HG03108 (cell line): Measurements from ENCODE around the gene TOGARAM2.

ENCODE experiments used
- ATAC-seq: cut with Tn5 transposase; IDR thresholded peaks from one replicate; pipeline ENCODE4 v1.9.1; 2021; ENCODE audit warnings: moderate library complexity; ENCODE audit not compliant: unreplicated experiment

TOGARAM2 gene

GRCh38 chr2:28981016-28981441 is at the start of gene TOGARAM2:
Gene TOGARAM2 (plus strand): TSS chr2:28981298. CDS start chr2:28994835, 13,537 bp downstream.
- no peak for ATAC-seq

DNA sequence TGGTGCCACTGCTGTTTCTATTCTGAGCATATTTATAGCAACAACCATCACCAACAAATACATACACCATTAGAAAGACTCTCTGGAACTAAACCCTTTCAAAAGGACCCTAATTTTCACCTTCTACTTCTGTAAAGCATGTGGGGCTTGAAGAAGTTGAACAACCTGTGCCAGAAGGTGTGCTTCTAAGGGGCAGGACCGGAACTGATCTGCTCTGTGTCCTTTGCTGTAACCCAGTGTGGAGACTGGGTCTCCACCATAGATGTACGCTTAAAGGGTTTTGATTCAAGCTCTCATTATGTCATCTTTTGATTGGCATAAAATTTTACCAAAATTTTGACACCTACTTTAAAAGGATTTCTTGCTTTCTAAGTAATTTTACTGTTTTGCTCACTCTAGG is 46.3 kb upstream of the TOGARAM2 start:
- ATAC-seq: no peak

- ATAC-seq: no peak
Observed at GRCh38 chr2:28941008-28941407, 40.1 kb upstream of the TOGARAM2 start.

- no peak for ATAC-seq
Observed at GRCh38 chr2:28944535-28945248, 36.4 kb upstream of the TOGARAM2 start.

DNA sequence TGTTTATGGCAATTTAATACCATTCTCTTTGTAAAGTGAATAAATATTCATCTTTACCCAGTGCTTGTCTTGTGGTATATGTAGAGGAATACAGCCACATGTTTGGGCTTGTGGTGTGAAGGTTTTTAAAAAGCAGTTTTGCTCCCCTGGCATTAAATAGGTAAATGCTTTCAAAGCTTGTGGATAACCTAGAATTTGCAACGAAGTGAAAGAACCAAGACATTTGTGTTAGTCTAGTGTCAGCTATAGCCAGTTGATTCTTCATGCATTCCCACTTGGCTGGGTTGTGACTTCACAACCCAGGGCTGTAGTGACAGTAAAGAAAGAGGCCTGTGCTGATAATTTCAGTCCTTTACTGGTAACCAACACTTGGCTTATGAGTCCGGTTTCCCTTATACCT is 32.9 kb upstream of the TOGARAM2 start:
- no peak for ATAC-seq

GRCh38 chr2:28949190-28949589 is 31.9 kb upstream of the TOGARAM2 start:
- no peak for ATAC-seq

DNA sequence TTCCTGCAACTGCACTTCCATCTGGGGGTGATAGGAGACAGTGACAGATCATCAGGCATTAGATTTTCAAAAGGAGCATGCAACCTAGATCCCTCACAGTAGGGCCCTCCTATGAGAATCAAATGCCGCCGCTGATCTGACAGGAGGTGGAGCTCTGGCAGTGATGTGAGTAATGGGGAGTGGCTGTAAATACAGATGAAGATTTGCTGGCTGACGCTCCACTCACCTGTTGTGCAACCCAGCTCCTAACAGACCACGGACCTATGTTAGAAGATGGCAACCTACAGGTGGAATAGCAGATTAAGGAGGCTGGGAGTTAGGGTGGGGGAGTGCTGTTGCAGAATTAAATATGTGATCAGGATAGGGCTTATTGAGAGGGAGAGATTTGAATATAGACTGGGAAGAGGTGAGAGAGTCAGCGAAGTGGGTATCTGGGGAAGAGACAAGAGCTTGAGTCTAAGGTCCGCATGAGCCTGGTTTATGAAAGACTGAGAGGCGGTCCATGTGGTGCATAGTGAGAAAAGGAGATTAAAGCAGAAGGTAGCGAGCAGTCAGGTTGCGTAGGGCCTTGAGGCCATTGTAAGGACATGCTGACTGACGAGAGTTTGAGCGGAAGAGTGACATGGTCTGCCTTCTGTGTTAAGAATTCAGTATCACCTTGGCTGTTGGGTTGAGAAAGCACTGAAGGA is 31.3 kb upstream of the TOGARAM2 start:
- no peak for ATAC-seq

GRCh38 chr2:28950941-28951630 is 30.0 kb upstream of the TOGARAM2 start:
- ATAC-seq: no peak

- no peak for ATAC-seq
Observed at GRCh38 chr2:28951910-28952835, 28.9 kb upstream of the TOGARAM2 start.

DNA sequence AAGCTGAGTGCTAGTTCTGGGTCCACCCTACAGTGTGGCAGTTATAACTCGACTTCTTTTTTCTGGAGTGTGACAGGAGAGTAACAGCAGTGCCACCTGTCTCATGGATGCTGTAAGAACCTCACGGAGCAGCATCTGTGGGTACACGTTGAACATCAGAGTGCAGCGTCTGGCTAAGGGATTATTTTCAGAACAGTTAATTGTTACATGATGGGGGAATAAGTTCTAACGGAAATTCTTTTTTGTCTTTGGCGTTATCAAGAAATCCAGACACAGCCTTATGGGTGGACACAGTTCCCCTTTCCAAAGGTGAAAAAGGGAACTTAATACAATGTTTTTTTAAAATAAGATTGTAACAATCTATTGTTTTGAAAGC is 28.3 kb upstream of the TOGARAM2 start:
- no peak for ATAC-seq

DNA sequence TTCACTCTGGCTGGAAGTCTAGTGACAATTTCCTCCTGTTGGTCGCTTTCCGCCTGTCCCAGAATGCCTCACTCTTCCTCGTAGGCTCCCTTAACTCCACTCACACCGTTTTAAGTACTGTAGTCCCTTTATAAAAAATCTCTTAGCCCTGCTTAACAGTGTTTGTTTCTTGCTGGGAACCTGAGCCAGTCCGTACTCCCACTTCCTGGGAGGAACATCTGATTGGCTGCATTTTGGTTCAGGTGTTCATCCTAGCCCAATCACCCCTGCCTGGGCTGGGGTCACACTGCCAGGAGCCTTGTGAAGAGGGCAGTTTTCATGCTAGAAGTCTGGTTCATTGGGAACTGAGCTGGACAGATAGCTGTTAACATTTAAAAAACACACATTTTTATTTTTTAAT is 25.6 kb upstream of the TOGARAM2 start:
- ATAC-seq: no peak

- ATAC-seq: no peak
Observed at GRCh38 chr2:28956415-28956826, 24.7 kb upstream of the TOGARAM2 start.

- no peak for ATAC-seq
Observed at GRCh38 chr2:28956890-28957289, 24.2 kb upstream of the TOGARAM2 start.

- no peak for ATAC-seq
Observed at GRCh38 chr2:28958689-28959088, 22.4 kb upstream of the TOGARAM2 start.

DNA sequence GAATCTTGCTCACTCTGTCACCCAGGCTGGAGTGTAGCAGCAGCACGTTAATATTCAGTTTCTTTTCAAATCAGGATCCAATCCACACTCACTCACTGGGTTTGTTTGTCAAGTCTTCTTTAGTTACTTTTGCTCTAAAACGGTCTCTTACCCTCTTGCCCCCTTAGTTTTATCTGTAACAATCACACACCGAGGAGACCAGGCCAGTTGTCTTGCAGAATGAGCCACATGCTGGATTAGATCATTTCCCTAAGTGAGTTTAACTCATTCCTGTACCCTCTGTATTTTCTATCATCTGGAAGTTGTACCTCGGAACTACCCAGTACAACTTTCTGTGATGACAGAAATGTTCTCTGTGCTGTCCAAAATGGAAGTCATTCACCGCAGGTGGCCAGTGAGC is 20.7 kb upstream of the TOGARAM2 start:
- no peak for ATAC-seq

- no peak for ATAC-seq
Observed at GRCh38 chr2:28962505-28962904, 18.6 kb upstream of the TOGARAM2 start.

DNA sequence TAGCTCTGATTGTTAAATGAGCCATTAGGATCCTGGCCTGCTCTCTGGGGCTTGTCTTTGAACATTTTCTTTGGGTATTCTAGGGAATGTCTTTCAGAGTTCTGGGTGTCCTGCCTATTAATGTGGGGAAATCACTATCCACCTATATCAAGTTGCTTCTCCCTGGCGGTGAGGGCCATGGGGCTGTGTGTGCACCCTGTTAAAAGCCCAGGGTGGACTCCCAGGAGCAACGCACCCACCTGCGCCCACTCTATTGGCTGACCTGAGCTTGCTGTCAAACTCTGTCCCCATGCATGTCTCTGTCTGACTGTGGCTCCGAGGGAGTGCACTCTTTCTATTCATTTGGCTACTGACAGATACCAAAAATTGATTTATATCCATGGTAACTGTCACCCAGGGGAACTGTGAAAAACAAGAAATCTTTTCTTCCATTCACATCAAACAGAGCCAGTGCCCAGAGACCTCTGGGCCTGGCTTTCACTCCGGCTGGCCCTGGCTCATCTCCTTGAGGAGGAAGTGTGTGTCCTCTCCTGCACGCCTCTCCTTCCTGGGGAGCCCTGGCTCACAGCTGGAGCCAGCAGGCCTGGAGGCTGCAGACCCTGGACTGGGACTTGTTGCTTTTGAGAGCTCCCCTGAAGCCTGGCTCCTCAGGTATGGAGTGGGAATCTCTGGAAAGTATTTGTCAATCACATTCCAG is 10.5 kb upstream of the TOGARAM2 start:
- no peak for ATAC-seq

DNA sequence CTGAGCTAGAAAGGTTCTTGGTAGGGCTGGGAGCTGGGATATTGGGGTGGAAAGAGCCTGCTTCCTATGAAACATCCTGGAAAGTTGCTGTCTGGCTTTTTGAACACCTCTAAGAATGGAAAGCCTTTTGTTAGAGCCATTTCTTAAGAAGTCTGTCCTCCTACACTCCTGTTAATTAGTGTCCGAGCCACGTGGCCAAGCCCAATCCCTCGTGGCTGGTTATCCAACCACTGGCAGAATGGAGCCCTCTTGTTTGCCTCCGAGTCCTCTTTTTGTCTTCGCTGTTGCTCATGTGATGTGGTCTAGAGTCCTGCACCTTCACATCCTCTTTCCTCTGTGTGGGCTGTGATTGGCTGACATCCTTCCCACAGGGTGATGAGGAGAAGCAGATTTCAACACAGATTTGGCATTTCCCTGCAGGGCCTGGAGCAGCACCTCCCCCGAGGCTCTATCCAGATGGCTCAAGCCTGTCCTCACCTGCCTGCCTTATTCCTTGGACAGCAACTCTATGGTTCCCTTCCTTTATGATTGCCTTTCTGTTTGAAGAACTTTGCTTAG is 8.2 kb upstream of the TOGARAM2 start:
- ATAC-seq: no peak

DNA sequence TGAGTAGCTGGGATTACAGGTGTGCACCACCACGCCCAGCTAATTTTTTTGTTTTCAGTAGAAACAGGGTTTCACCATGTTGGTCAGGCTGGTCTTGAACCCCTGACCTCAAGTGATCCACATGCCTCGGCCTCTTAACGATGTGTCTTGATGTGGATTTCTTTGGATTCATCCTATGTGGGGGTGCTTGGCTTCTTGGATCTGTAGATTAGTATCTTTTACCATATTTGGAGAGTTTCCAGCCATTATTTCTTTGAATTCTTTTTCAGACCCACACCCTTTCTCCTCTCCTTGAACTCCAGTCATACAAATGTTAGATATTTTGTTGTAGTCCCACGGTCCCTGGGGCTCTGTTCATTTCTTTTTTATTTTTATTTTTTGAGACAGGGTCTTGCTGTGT is 6.8 kb upstream of the TOGARAM2 start:
- ATAC-seq: no peak

DNA sequence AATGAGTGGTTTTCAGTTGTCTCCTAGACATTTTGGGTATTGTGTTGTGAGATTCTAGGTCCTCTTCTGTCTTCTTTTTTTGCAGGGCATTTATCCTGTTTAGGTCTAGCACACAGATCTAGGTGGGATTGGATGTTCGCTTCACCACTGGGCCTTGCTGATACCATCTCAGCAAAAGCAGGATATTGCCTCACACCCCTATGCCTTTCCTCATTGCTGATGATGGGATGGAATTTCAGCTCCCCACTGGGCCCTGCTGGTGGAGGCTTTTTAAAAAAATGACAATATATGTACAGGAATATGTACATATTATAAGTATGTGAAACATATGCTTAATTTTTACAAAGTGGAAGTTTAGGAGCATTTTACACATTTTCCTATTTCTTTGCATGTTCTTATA is 5.4 kb upstream of the TOGARAM2 start:
- ATAC-seq: no peak
